KOPT-K1 (cell line): ENCODE results near the gene KDF1.

Experiments used
- H3K27ac ChIP-seq: fragments of 200-600 bp; sonication (generic); 2 replicates; pipeline ENCODE4 v1.5.1; 2016; ENCODE audit warnings: antibody characterized with exemption, mild to moderate bottlenecking, low read depth, low read length; ENCODE audit not compliant: poor library complexity, severe bottlenecking
- H3K36me3 ChIP-seq: fragments of 200-600 bp; sonication (generic); 2 replicates; pipeline ENCODE4 v1.5.1; 2017; ENCODE audit warnings: antibody characterized with exemption, mild to moderate bottlenecking, low read length, moderate library complexity; ENCODE audit not compliant: insufficient read depth
- H3K9me3 ChIP-seq: fragments of 200-600 bp; sonication (generic); 2 replicates; pipeline ENCODE4 v1.5.1; 2017; ENCODE audit warnings: antibody characterized with exemption, low read length, mild to moderate bottlenecking; ENCODE audit not compliant: insufficient read depth, poor library complexity, severe bottlenecking

KDF1 gene, protein sequence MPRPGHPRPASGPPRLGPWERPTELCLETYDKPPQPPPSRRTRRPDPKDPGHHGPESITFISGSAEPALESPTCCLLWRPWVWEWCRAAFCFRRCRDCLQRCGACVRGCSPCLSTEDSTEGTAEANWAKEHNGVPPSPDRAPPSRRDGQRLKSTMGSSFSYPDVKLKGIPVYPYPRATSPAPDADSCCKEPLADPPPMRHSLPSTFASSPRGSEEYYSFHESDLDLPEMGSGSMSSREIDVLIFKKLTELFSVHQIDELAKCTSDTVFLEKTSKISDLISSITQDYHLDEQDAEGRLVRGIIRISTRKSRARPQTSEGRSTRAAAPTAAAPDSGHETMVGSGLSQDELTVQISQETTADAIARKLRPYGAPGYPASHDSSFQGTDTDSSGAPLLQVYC

DNA sequence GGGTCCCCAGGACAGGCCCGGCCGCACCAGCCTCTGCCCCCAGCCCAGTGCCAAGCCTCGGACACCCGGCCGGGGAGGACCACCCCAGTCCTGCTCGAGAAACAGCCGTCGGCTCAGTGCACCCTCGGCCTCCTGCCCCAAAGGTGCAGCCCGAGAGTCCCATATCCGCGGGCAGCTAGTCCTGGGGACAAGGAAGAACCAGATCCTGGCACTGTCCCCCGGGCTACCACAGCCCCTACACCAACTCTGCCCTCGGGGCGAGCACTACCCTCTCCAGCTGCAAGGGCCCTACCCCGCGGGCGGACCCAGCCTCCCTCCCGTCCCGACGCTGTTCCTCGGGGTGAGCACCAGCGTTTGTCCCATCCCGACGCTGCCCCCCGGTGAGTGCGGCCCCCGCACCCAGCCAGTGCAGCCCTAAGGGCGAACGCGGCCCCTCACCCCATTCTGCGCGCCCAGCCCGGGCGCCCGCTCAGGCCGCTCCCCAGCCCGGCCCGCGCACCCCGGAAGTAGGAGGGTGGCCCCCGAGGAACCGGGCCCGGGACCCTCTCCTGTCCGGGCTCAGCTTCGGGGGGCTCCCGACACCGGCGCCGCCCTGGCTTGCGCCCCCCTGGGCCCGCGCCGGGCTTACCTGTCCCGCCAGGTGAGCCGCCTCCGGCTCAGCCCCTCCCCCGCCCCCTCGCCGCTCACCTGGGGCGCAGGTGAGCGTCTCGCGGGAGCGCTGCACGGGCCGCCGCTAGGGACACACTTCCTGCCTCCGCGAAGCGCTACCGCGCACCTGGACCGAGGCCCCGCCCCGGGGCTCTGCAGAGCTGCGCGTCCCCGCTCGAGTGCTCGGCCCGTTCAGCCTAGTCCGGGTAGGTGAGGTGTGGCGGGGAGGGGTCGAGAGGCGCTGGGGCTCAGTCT is at the start of gene KDF1:
TSS of gene KDF1 (minus strand) at position 747 of the 903 bp plus-strand sequence. CDS start 8,088 bp downstream, outside the sequence.
- H3K27ac ChIP-seq: no peak within 1 kb of the TSS
- no peaks in the 10 kb centered on the region for H3K9me3 ChIP-seq
- H3K36me3 ChIP-seq: no peaks in the 10 kb centered on the region

DNA sequence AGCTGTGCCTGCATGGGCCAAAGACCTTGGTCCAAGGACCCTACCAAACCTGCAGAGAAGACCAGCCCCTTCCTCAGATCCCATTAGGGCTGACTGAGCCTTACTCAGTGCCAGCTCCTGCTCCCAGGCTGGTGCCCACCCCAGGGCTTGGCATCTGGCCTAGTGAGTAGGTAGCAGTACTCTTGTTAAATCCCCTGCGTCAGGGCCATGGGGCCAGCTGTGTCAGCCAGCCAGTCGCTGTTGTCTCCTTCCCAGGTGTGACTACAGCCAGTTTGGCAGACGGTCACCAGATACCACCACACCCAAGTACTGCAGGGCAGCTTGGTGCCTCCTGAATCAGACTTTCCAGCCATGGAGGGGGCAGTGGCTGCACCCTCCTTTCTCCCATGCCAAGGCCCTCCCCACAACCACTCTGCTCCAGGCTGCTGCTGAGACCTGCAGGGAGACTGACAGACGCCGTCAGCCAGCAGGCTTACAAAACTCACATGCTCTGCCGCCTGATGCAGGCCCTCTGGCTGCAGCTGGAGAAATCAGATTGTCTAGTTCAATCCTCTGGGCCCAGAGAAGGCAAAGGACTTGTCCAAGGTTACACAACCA is 49.4 kb upstream of the KDF1 start:
- Histone ChIP-seq H3K9me3 (no peaks in the 10 kb centered on the region), H3K36me3 (no peaks in the 10 kb centered on the region), H3K27ac (no peak overlapping the region)

DNA sequence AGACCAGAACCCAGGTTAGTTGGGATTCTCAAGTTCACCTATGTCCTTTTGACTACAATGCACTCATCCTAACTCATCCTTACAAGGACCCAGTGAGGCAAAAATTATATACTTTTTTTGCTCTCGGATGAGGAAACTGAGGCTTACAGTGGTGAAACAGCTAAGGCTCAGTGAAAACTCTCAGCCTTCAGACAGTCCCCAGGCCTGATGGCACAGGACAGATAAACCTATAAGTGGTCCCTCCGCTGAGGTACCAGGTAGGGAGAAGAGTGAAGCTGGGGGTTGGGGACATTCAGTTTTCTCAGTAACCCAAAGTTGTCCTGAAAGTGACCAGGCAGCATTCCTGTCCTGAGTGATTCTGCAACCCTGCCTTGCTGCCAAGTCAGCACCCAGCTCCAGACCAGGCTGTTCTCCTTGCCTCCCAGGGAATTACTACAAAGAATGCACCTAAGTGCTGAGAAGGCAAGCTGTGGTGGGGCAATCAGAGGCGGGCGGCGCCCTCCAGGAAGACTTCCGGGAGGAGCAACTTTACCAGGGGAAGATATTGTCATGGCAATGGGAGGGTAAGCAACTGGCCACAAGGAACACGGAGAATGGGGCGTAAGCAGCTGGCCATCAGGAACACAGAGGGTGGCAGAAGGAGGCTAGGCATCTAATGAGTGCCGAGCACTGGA is 47.8 kb upstream of the KDF1 start:
- Histone ChIP-seq H3K36me3 (no peaks in the 10 kb centered on the region), H3K27ac (no peak overlapping the region), H3K9me3 (no peaks in the 10 kb centered on the region)

DNA sequence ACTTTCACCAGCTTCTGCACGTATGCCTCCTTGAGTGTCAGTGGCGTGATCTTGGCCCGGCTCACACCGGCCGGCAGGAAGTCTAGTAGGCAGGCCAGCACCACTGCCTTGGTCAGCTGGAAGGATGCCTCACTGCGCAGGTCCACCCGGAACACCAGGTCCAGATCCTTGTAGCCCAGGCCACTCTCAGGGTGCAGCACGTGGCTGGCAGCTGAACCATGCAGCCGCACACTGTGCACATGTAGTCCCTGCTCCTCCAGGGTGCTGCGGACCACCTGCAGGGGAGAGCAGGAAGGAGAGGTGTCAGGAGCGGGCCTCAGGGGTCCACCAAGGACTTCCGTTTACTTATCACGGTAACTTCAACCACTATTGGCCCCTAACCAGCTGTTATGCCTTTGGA is 46.4 kb upstream of the KDF1 start:
- Histone ChIP-seq H3K36me3 (no peaks in the 10 kb centered on the region), H3K27ac (no peak overlapping the region), H3K9me3 (no peaks in the 10 kb centered on the region)

DNA sequence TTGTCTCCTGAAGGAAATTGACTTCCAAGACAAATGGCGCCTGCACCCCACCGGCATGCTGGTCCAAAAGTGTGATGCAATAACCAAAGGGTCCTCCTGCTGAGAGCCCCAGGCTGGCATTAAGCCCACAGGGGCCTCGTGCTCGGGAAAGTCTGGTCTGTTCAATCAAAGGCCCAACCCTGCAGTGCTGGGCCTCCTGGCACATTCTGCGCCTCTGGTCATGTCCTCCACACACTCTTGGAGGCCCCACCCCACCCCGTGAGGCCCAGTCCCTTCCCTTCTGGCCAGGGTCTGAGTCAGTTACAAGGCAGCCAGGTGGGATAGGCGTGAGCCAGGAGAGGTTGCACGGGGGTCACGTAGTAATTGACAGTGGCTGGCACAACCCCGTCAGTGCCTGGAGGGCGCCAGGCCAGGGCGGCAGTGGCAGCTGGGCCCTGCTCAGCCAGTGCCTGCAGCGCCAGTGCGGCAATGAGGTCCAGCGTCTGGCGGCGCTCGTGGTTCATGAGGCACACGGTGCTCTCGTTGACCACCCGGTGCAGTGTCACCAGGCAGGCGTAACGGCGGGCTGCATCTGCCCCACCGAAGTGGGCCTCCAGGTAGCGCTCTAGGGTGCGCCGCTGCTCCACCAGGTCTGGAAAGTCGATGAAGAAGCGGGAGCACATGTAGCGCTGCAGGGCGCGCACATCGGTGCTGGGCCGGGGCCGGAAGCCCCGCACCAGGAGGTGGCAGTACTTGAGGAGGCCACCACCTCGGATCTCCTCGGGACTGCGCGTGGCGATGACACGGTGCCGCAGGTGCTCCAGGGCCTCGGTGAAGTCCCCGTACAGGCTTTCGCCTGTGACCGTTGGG is 45.6 kb upstream of the KDF1 start:
- no peaks in the 10 kb centered on the region for H3K36me3 ChIP-seq
- no peak overlapping the region for H3K27ac ChIP-seq
- no peaks in the 10 kb centered on the region for H3K9me3 ChIP-seq

DNA sequence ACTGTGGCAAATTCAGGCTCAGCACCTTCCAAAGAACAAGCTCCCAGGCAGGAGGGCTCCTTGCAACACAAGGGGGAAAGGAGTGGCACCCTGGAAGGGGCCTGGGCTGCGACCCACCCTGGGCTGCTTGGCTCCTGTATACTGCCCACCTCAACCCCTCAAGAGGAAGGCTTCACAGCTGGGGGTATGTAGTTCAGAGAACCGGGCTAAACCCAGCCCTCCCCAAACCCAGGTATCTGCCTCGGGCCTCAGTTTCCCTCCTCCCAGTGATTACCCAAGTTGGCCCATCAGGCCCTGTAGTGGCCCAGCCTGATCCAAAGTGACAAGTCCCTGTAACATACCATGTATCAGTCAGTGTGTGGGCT is 44.9 kb upstream of the KDF1 start:
- H3K27ac ChIP-seq: no peak overlapping the region
- H3K36me3 ChIP-seq: no peaks in the 10 kb centered on the region
- no peaks in the 10 kb centered on the region for H3K9me3 ChIP-seq

DNA sequence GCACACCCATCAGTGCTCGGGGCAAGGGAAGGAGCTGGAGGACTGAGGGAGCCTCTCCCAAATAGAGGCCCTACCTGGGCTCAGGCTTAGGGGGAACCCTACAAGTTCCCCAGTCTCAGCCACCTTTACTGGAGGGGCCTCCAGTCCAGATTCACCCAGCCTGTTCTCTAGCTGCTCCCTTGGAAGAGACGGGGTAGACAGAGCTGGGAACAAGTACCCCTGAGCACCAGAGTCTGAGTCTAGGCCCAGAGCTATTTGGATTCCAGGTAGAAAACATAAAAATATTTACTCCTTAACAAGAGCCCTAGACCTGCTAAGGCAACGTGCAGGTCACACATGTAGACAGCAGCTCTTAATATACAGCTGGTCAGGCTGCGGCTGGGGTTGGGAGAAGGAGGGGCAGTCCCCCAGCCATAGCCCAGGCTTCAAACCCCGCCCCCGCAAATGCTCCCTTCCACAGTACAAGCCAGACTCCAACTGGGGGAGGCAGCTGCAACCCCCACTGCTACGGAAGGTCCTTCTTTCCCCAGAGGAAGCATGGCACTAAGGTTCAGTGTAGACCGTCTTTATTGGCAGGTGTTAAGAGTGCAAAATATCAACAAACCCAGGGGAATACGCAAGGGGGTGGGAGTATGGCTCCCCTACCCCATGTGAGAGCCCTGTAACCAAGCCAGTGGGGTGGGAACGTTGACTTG is 44.4 kb upstream of the KDF1 start:
- Histone ChIP-seq H3K27ac (no peak overlapping the region), H3K36me3 (no peaks in the 10 kb centered on the region), H3K9me3 (no peaks in the 10 kb centered on the region)

DNA sequence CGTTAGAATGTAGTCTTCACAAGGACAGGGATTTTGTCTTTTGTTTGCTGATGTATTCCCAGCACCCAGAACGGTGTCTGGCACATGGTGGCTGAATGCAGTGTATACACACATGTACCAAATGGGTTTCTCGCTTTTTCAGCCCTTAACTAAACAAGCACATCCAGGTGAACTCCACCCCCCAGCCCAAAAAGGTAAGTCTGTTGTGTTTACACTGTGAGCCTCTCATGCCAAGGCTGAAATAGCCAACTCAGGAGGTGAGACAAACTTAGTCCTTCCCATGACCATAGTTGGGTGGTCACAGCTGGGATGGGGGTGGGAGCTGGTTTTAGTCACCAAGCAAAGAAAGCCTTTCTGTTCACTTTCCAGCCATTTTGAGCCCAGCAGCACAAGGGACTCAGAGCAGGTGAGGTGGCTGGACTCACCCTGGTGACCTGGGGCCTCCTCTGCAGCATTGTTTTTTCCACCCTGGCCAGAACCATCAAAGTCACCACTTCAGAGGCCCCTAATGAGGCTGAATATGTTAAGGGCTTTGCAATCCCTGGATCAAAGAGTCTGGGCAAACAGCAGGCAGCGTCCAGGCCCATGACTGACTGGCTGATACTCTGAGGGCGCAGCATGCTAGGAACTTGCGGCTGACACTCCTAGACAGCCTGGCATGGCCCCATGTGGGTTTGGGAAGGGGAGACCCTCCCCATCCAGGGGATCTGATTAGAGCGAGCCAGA is 43.6 kb upstream of the KDF1 start:
- Histone ChIP-seq H3K9me3 (no peaks in the 10 kb centered on the region), H3K36me3 (no peaks in the 10 kb centered on the region), H3K27ac (no peak overlapping the region)

DNA sequence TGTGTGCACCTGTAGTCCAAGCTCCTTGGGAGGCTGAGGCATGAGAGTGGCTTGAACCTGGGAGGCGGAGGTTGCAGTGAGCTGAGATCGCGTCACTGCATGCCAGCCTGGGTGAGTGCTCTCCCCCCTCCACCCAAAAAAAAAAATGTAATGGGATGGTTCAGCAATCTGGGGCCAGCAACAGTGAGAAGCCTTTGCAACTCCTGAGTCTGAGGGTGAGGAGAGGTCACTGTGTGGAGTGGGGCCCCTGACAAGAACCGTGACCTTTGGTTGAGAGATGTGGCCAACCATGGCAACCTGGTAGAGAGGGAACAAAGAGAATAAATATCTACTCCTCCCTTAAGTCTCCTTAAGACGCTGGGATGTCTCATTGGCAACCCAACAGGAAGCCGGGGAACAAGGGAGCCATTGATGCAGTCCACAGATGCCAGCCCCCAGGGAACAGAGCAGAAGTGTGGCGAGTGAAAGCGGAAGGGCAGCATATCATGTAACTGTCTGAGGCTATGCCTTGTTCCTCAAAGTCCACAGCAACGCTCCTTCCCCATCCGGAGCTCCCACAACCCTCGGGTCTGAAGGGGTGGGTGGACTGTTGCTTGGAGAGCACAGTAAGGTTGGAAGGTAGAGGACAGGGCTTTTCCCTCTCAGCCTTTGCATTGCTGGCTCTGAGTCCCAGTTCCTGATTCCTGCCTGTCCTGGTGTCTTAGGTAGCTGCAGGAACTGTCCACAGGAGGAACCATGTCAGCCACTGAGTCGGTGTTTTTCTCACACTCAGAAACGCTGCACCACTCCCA is 41.5 kb upstream of the KDF1 start:
- Histone ChIP-seq H3K36me3 (no peaks in the 10 kb centered on the region), H3K9me3 (no peaks in the 10 kb centered on the region), H3K27ac (no peak overlapping the region)

DNA sequence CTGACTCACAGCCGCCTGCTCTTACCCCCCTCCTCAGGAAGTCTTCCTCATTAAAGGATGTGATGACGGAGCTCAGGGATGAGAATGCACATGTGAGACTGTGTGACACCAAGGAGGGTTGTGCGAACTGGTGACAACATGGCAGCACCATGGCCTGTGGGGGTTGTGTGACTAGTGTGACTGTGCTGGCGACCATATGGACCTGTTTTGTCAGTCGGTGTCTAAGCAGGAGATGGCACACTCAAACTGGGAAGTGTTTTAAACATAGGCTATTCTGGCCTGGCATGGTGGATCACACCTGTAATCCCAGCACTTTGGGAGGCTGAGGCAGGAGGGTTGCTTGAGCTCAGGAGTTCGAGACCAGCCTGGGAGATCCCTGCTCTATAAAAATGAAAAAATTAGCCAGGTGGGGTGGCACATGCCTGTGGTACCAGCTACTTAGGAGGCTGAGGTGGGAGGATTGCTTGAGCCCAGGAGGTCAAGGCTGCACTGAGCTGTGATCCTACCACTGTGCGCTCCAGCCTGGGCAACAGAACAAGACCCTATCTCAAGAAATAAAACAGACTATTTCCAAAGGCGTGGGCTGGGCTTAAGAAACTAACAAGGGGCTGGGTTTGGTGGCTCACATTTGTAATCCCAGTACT is 40.7 kb upstream of the KDF1 start:
- H3K27ac ChIP-seq: no peak overlapping the region
- H3K9me3 ChIP-seq: no peaks in the 10 kb centered on the region
- H3K36me3 ChIP-seq: no peaks in the 10 kb centered on the region

DNA sequence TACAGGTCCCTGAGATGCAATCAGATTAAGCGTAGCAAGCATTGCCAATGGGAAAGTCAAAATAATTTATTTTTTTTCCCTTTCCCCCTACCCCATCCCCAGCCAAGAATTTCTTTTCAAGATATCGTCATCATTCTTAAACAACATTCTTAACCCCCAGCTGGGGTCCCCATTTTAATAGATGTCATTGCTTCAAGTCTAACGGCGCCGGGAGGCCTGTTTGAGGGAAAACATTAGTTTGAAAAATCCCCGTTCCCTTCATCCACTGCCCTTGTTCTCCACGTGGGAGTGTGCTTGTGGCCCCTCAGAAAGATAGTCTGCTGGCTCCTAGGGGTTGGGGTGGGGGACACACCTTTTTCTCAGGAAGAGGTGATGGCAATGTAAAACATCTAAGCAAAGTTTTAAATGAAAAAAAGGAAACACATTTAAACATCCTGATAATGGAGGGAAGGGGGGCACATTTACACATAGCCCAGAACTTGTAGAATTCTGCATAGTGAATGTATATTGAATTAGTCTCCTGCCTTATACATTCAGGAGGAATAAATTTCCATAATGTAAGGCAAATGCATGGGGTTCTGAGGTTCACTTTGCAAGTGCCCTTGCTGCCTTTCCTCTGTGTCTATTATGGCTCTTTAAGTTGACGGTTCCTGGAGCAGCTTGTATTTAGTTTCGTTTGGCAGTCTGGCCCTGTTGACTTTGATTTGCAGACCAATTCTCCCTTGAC is 40.0 kb upstream of the KDF1 start:
- no peaks in the 10 kb centered on the region for H3K36me3 ChIP-seq
- H3K27ac ChIP-seq: no peak overlapping the region
- H3K9me3 ChIP-seq: no peaks in the 10 kb centered on the region
